ENCODE measurements around the gene SMIM32.

The SMIM32 gene

DNA sequence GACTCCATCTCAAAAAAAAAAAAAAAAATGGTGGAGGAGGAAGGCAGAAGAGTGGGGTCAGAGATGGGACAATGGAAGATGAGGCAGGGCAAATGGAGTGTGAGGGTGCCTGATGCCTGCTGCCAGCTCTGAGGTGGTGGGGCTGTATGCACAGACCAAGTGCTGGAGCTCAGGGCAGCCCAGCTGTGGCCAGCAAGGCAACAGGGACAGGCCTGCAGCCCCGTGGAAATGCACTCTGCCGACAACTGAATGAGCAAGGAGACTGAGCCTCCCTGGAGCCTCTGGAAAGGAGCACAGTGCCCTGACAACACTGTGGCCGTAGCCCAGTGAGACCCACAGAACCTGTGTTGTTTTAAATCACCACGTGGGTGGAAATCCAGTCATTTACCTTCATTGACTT, 22.9 kb upstream of the SMIM32 start:
- no peaks in the 10 kb centered on the region; the same call in 1 of the 2 replicates for H3K9me3 ChIP-seq (ENCODE audit: insufficient read depth, low read length)
- no peak for DNase-seq (ENCODE audit: low read depth, low spot score)
- no peak overlapping the region for H3K9ac ChIP-seq (ENCODE audit: insufficient read length, low read depth)
- no peaks in the 10 kb centered on the region for H3K36me3 ChIP-seq (ENCODE audit: insufficient read depth, insufficient read length, low read length)
- H3K4me3 ChIP-seq (ENCODE audit: insufficient read length, low read depth) = no peak overlapping the region
- TF ChIP-seq YY1 (IDR thresholded peaks at IDR 0.05; ENCODE audit: insufficient read depth, insufficient read length) = no peak
- TF ChIP-seq ZNF274 (IDR thresholded peaks at IDR 0.05; ENCODE audit: low read depth, low read length) = no peak
- no peak for TF ChIP-seq SUZ12 (IDR thresholded peaks at IDR 0.05; ENCODE audit: extremely low read depth, insufficient read depth, insufficient read length)
- H3K4me1 ChIP-seq (ENCODE audit: insufficient read depth, insufficient read length) = no peaks in the 10 kb centered on the region
- no peaks in the 10 kb centered on the region for H3K27me3 ChIP-seq (ENCODE audit: insufficient read depth, insufficient read length)

GRCh38 chr5:136213919-136214493, 21.0 kb upstream of the SMIM32 start:
- no peak overlapping the region for H3K9ac ChIP-seq (ENCODE audit: insufficient read length, low read depth)
- TF ChIP-seq ZNF274 (IDR thresholded peaks at IDR 0.05; ENCODE audit: low read depth, low read length) (no peak), SUZ12 (IDR thresholded peaks at IDR 0.05; ENCODE audit: extremely low read depth, insufficient read depth, insufficient read length) (no peak), YY1 (IDR thresholded peaks at IDR 0.05; ENCODE audit: insufficient read depth, insufficient read length) (no peak)

DNA sequence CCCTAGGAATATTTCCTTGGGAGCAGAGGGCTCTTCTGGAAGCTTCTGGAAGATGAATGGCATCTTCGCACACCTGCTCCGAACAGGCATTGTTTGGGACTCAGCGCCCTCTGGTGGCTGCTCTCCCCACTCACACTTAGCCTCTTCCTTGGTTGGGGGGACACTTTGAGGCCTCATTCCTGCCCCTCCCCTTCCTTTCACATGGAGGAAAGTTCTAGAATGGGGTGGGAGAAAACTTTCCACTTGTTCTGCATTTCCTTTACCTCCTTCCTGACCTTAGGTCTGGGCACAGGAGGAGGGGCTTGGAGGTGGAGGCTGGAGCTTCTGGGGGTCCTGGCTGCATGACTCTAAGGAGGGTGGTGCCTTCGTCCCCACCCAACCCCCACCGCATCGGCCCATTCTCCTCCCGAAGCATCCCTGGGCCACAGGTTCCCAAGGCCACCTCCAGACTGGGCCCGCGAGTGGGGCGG, 19.3 kb upstream of the SMIM32 start:
- H3K4me1 ChIP-seq (ENCODE audit: insufficient read depth, insufficient read length) = peaks cover 4% of the 10 kb centered on the region
- TF ChIP-seq ZNF274 (IDR thresholded peaks at IDR 0.05; ENCODE audit: low read depth, low read length) (no peak), SUZ12 (IDR thresholded peaks at IDR 0.05; ENCODE audit: extremely low read depth, insufficient read depth, insufficient read length) (no peak), YY1 (IDR thresholded peaks at IDR 0.05; ENCODE audit: insufficient read depth, insufficient read length) (no peak)
- H3K9ac ChIP-seq (ENCODE audit: insufficient read length, low read depth) = no peak overlapping the region
- no peaks in the 10 kb centered on the region for H3K36me3 ChIP-seq (ENCODE audit: insufficient read depth, insufficient read length, low read length)
- no peak for DNase-seq (ENCODE audit: low read depth, low spot score)
- peaks cover 3% of the 10 kb centered on the region for H3K27me3 ChIP-seq (ENCODE audit: insufficient read depth, insufficient read length)
- no peaks in the 10 kb centered on the region for H3K9me3 ChIP-seq (ENCODE audit: insufficient read depth, low read length)
- H3K4me3 ChIP-seq (ENCODE audit: insufficient read length, low read depth) = no peak overlapping the region

More at GRCh38 chr5:136213919-136214493, 21.0 kb upstream of the SMIM32 start:
- Histone ChIP-seq H3K4me1 (ENCODE audit: insufficient read depth, insufficient read length) (peaks cover 4% of the 10 kb centered on the region), H3K36me3 (ENCODE audit: insufficient read depth, insufficient read length, low read length) (no peaks in the 10 kb centered on the region), H3K9me3 (ENCODE audit: insufficient read depth, low read length) (no peaks in the 10 kb centered on the region), H3K4me3 (ENCODE audit: insufficient read length, low read depth) (no peak overlapping the region), H3K27me3 (ENCODE audit: insufficient read depth, insufficient read length) (no peaks in the 10 kb centered on the region)
- DNase-seq (ENCODE audit: low read depth, low spot score) = no peak

DNA sequence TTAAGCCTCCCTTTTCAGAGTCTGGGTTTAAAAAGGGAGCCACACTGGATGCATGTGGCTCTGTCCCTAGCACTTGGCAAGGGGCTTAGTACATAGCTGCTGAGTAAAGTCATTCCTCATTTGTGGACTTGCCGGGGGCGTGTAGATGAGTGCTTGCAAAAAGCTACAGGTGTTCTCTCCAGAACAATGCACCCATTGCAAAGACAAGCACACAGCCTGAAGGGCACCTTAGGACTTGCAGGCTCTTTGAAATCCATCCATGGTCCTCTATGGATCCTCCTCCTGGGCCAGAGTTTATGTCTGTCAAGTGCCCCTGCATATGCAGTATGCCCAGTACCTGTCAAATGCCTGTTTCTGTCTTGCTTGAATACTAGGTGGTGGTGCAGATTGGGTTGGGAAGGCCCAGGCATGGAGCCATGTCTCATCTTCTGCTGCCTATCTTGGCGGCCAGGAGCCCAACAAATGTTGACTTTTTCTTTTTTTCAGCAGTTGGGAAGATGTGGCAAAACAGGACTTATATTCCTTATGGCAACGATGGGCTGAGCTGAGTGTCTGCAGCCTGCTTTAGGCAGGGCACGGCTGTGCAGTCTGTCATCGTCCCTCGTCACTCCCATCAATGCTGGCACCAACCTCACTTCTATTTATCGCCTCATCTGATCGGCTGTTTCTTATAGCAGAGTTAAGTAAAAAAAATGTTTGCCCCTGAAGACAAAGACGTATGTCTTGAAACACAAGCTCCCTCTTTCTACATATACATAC, 18.5 kb upstream of the SMIM32 start:
- Histone ChIP-seq H3K9ac (ENCODE audit: insufficient read length, low read depth) (no peak overlapping the region), H3K4me3 (ENCODE audit: insufficient read length, low read depth) (no peak overlapping the region), H3K9me3 (ENCODE audit: insufficient read depth, low read length) (no peaks in the 10 kb centered on the region), H3K4me1 (ENCODE audit: insufficient read depth, insufficient read length) (peaks cover 4% of the 10 kb centered on the region), H3K27me3 (ENCODE audit: insufficient read depth, insufficient read length) (peaks cover 4% of the 10 kb centered on the region), H3K36me3 (ENCODE audit: insufficient read depth, insufficient read length, low read length) (no peaks in the 10 kb centered on the region)
- TF ChIP-seq ZNF274 (IDR thresholded peaks at IDR 0.05; ENCODE audit: low read depth, low read length) (no peak), YY1 (IDR thresholded peaks at IDR 0.05; ENCODE audit: insufficient read depth, insufficient read length) (no peak), SUZ12 (IDR thresholded peaks at IDR 0.05; ENCODE audit: extremely low read depth, insufficient read depth, insufficient read length) (no peak)
- no peak for DNase-seq (ENCODE audit: low read depth, low spot score)

GRCh38 chr5:136210259-136210658, 17.3 kb upstream of the SMIM32 start:
- peaks cover 7% of the 10 kb centered on the region; the same call in 1 of the 2 replicates for H3K9me3 ChIP-seq (ENCODE audit: insufficient read depth, low read length)
- no peak for DNase-seq (ENCODE audit: low read depth, low spot score)
- TF ChIP-seq SUZ12 (IDR thresholded peaks at IDR 0.05; ENCODE audit: extremely low read depth, insufficient read depth, insufficient read length) (no peak), ZNF274 (IDR thresholded peaks at IDR 0.05; ENCODE audit: low read depth, low read length) (no peak), YY1 (IDR thresholded peaks at IDR 0.05; ENCODE audit: insufficient read depth, insufficient read length) (no peak)
- H3K36me3 ChIP-seq (ENCODE audit: insufficient read depth, insufficient read length, low read length) = no peaks in the 10 kb centered on the region
- no peak overlapping the region for H3K9ac ChIP-seq (ENCODE audit: insufficient read length, low read depth)
- peaks cover 10% of the 10 kb centered on the region for H3K27me3 ChIP-seq (ENCODE audit: insufficient read depth, insufficient read length)
- no peak overlapping the region for H3K4me3 ChIP-seq (ENCODE audit: insufficient read length, low read depth)
- H3K4me1 ChIP-seq (ENCODE audit: insufficient read depth, insufficient read length) = peaks cover 4% of the 10 kb centered on the region

- Histone ChIP-seq H3K36me3 (ENCODE audit: insufficient read depth, insufficient read length, low read length) (no peaks in the 10 kb centered on the region), H3K4me1 (ENCODE audit: insufficient read depth, insufficient read length) (peaks cover 4% of the 10 kb centered on the region), H3K27me3 (ENCODE audit: insufficient read depth, insufficient read length) (peaks cover 10% of the 10 kb centered on the region), H3K4me3 (ENCODE audit: insufficient read length, low read depth) (no peak overlapping the region), H3K9me3 (ENCODE audit: insufficient read depth, low read length) (peaks cover 9% of the 10 kb centered on the region; the same call in 1 of the 2 replicates), H3K9ac (ENCODE audit: insufficient read length, low read depth) (no peak overlapping the region)
- TF ChIP-seq SUZ12 (IDR thresholded peaks at IDR 0.05; ENCODE audit: extremely low read depth, insufficient read depth, insufficient read length) (no peak), YY1 (IDR thresholded peaks at IDR 0.05; ENCODE audit: insufficient read depth, insufficient read length) (no peak), ZNF274 (IDR thresholded peaks at IDR 0.05; ENCODE audit: low read depth, low read length) (no peak)
- DNase-seq (ENCODE audit: low read depth, low spot score) = no peak
These were observed 16.5 kb upstream of the SMIM32 start for GRCh38 chr5:136209346-136209910.

- H3K4me3 ChIP-seq (ENCODE audit: insufficient read length, low read depth) = no peak overlapping the region
- peaks cover 4% of the 10 kb centered on the region for H3K4me1 ChIP-seq (ENCODE audit: insufficient read depth, insufficient read length)
- H3K9me3 ChIP-seq (ENCODE audit: insufficient read depth, low read length) = peaks cover 9% of the 10 kb centered on the region; the same call in 1 of the 2 replicates
- H3K36me3 ChIP-seq (ENCODE audit: insufficient read depth, insufficient read length, low read length) = no peaks in the 10 kb centered on the region
- DNase-seq (ENCODE audit: low read depth, low spot score) = no peak
- H3K9ac ChIP-seq (ENCODE audit: insufficient read length, low read depth) = no peak overlapping the region
- TF ChIP-seq ZNF274 (IDR thresholded peaks at IDR 0.05; ENCODE audit: low read depth, low read length) (no peak), YY1 (IDR thresholded peaks at IDR 0.05; ENCODE audit: insufficient read depth, insufficient read length) (no peak), SUZ12 (IDR thresholded peaks at IDR 0.05; ENCODE audit: extremely low read depth, insufficient read depth, insufficient read length) (no peak)
- peaks cover 10% of the 10 kb centered on the region for H3K27me3 ChIP-seq (ENCODE audit: insufficient read depth, insufficient read length)
These were observed 16.0 kb upstream of the SMIM32 start for GRCh38 chr5:136208916-136209315.

Data from NT2/D1 (cell line).